Lower leg skin (tissue), 4 donors: ENCODE results near the gene DHRS1. TPM values are rescaled to one million over a fixed set of nuclear protein-coding genes. Genes with fewer than 3 reads are reported as not detected.

Source experiments
- DNase-seq, 2 donors: peaks; one replicate each; pipeline ENCODE4 v3.0.0-alpha.2; 2019; ENCODE audit warnings: low spot score in 2 of 2
- H3K4me3 ChIP-seq: fragments of 200-600 bp; sonication (generic); 2 replicates; pipeline ENCODE4 v1.5.1; 2017; ENCODE audit warnings: mild to moderate bottlenecking, low read depth; ENCODE audit not compliant: poor library complexity, severe bottlenecking
- POLR2A ChIP-seq, 2 donors: fragments of 450-650 bp; IDR thresholded peaks; one replicate each; pipeline ENCODE4 v1.6.1; 2016 to 2017; ENCODE audit warnings: antibody characterized with exemption in 2 of 2, mild to moderate bottlenecking in 1 of 2, moderate library complexity in 1 of 2
- WGBS, 2 donors: methylation state at CpG; one replicate each; pipeline ENCODE4 v1.1.5; 2018; 5-methylcytosine and 5-hydroxymethylcytosine counted together
- intact Hi-C: fragments of 100-400 bp; cut with DNase I; formaldehyde crosslinking; loops from one replicate; pipeline ENCODE4 v1.15.0; 2023; ENCODE audit warnings: low total_unique reads
- total RNA-seq, 4 donors: library from RNA; depleted of rRNA; stranded (reverse); fragments of >200 nt; gene quantifications; one replicate each; pipeline ENCODE4 v1.1.0, GENCODE V29; 2016
- TF ChIP-seq, protein P1 (sequence below), 3 donors: fragments of 450-650 bp; IDR thresholded peaks; one replicate each; pipeline ENCODE4 v1.5.1; 2016; ENCODE audit warnings: antibody characterized with exemption in 3 of 3, mild to moderate bottlenecking in 3 of 3, moderate library complexity in 2 of 3

Gene DHRS1
- total RNA-seq, 4 donors from 2014 or later, result 55.0 to 112 (median 90.6) TPM

- whole genome bisulfite sequencing, 2 donors, result 80 to 81% methylated on average over 6 of the region's 6 CpGs
- DNase-seq, result no peak
- TF ChIP-seq, protein P1, sequence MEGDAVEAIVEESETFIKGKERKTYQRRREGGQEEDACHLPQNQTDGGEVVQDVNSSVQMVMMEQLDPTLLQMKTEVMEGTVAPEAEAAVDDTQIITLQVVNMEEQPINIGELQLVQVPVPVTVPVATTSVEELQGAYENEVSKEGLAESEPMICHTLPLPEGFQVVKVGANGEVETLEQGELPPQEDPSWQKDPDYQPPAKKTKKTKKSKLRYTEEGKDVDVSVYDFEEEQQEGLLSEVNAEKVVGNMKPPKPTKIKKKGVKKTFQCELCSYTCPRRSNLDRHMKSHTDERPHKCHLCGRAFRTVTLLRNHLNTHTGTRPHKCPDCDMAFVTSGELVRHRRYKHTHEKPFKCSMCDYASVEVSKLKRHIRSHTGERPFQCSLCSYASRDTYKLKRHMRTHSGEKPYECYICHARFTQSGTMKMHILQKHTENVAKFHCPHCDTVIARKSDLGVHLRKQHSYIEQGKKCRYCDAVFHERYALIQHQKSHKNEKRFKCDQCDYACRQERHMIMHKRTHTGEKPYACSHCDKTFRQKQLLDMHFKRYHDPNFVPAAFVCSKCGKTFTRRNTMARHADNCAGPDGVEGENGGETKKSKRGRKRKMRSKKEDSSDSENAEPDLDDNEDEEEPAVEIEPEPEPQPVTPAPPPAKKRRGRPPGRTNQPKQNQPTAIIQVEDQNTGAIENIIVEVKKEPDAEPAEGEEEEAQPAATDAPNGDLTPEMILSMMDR (IDR thresholded peaks at IDR 0.05), result no peak
- TF ChIP-seq POLR2A (IDR thresholded peaks at IDR 0.05), result no peak
- intact Hi-C loops, result no loop called here
- H3K4me3 ChIP-seq, result no peak overlapping the region
Measured at GRCh38 chr14:24324024-24324423, 24.4 kb upstream of the DHRS1 start.

DNA sequence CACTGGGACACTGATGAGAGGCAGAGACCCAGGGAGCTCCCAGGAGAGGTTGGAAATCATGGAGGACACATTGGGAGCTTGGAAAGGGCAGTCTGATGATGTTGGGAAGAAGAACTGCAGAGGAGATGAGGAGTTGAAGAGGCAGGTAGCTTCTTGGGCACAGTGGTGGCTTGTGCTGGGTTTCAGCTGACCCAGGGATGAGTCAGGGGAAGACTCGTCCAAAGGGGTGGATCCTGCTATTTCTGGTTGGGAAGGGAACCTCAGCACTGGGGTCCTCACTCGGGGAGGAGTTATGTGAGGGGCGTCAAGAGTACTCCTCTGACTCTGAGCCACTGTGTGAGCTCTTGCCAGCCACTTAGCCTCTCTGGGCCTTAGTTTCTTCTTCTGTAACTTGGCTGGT, 23.8 kb upstream of the DHRS1 start:
- WGBS, 2 donors, result 54 to 55% methylated on average over 3 of the region's 3 CpGs
- intact Hi-C loops, result no loop called here
- no peak for DNase-seq
- TF ChIP-seq POLR2A (IDR thresholded peaks at IDR 0.05), result no peak
- TF ChIP-seq, protein P1 (IDR thresholded peaks at IDR 0.05), result no peak
- no peak overlapping the region for H3K4me3 ChIP-seq

DNA sequence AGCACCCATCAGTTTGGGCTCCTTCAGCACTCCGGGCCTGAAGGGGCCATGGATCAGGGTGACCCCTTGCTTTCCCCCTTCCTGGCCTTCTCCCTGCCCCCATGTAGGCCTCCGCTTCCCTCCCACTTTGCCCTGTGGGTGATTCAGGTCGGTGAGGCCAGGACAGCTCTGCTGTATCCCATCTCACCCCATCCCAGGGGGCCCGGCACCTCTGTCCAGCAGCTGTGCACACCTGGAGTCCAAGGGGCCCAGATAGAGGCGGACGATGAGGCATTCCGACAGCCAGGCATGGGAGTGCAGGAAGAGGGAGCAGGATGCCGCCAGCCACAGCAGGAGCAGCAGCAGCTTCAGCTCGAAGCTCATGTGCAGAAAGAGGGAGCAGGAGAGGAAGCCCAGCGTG, 23.1 kb upstream of the DHRS1 start:
- H3K4me3 ChIP-seq, result no peak overlapping the region
- TF ChIP-seq POLR2A (IDR thresholded peaks at IDR 0.05), result no peak
- TF ChIP-seq, protein P1 (IDR thresholded peaks at IDR 0.05), result no peak
- 84 to 86% methylated on average over 8 to 10 of the region's 10 CpGs for WGBS, 2 donors
- no peak for DNase-seq
- intact Hi-C loops, result no loop called here

DNA sequence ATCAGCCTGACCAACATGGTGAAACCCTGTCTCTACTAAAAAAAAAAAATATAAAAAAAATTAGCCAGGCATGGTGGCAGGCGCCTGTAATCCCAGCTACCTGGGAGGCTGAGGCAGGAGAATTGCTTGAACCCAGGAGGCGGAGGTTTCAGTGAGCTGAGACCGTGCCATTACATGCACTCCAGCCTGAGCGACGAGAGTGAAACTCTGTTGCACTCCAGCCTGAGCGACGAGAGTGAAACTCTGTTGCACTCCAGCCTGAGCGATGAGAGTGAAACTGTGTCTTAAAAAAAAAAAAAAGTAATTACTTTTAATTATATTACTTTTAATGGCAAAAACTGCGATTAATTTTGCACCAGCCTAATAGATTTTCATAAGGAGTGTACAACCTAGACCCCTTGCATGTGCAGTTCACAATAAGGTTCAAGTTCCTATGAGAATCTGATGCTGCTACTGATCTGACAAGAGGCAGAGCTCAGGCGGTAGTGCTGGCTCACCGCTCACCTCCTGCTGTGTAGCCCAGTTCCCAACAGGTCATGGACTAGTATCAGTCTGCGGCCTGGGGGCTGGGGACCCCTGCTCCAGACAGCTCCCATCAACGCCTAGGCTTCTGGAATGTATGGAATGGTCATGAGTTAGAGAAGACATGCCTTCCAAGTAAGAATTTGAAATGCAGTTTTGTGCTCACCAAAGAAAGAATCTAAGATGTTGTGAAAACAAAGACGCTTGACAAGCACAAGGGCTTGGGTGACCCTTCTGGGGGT, 21.8 kb upstream of the DHRS1 start:
- DNase-seq, result no peak
- no peak overlapping the region for H3K4me3 ChIP-seq
- TF ChIP-seq POLR2A (IDR thresholded peaks at IDR 0.05), result no peak
- TF ChIP-seq, protein P1 (IDR thresholded peaks at IDR 0.05), result no peak
- 89 to 92% methylated on average over 14 of the region's 14 CpGs for WGBS, 2 donors
- intact Hi-C loops, result no loop called here

GRCh38 chr14:24317141-24317928, 17.8 kb upstream of the DHRS1 start:
- no peak for DNase-seq
- intact Hi-C loops, result no loop called here
- TF ChIP-seq, protein P1 (IDR thresholded peaks at IDR 0.05), result no peak
- TF ChIP-seq POLR2A (IDR thresholded peaks at IDR 0.05), result no peak
- WGBS, 2 donors, result 58 to 71% methylated on average over 3 of the region's 3 CpGs
- no peak overlapping the region for H3K4me3 ChIP-seq
